HepG2 (cell line): ENCODE results near the gene NMT2. TPM values are rescaled to one million over a fixed set of nuclear protein-coding genes. Genes with fewer than 3 reads are reported as not detected.
A peak's percentile ranks its signal among the peaks of the same experiment; 100 is the strongest.

ENCODE experiments used
- FOSL2 ChIP-seq: sonication (generic); formaldehyde crosslinking; IDR thresholded peaks from 2 replicates; pipeline ENCODE4 v1.4.0; 2020; ENCODE audit warnings: missing genetic modification reagents
- GATAD1 ChIP-seq: IDR thresholded peaks from 2 replicates; pipeline ENCODE4 v1.6.1; 2016; ENCODE audit warnings: missing genetic modification reagents, missing compliant biosample characterization
- IRF2 ChIP-seq: IDR thresholded peaks from 2 replicates; pipeline ENCODE4 v1.6.1; 2018; ENCODE audit warnings: missing genetic modification reagents, missing compliant biosample characterization
- LBX2 ChIP-seq: sonication (generic); formaldehyde crosslinking; IDR thresholded peaks from 2 replicates; pipeline ENCODE4 v1.5.0; 2020; ENCODE audit warnings: missing genetic modification reagents, mild to moderate bottlenecking, borderline replicate concordance
- MYPOP ChIP-seq: sonication (generic); formaldehyde crosslinking; IDR thresholded peaks from 2 replicates; pipeline ENCODE4 v1.8.1; 2023; ENCODE audit warnings: mild to moderate bottlenecking, moderate library complexity, missing genetic modification reagents
- ONECUT2 ChIP-seq: sonication (generic); formaldehyde crosslinking; IDR thresholded peaks from 2 replicates; pipeline ENCODE4 v1.4.0; 2020; ENCODE audit warnings: missing genetic modification reagents
- RAD21 ChIP-seq: fragments of 450-650 bp; formaldehyde crosslinking; IDR thresholded peaks from 2 replicates; pipeline ENCODE4 v1.5.0; 2020; ENCODE audit warnings: mild to moderate bottlenecking
- RBAK ChIP-seq: sonication (generic); formaldehyde crosslinking; IDR thresholded peaks from 2 replicates; pipeline ENCODE4 v1.5.1; 2020; ENCODE audit warnings: mild to moderate bottlenecking, missing genetic modification reagents
- TAF15 ChIP-seq: fragments of 200-400 bp; formaldehyde crosslinking; IDR thresholded peaks from one replicate; pipeline ENCODE4 v1.6.1; 2018; ENCODE audit warnings: mild to moderate bottlenecking, low read depth, low read length; ENCODE audit not compliant: poor library complexity, severe bottlenecking
- TRIM24 ChIP-seq: sonication (generic); formaldehyde crosslinking; IDR thresholded peaks from 2 replicates; pipeline ENCODE4 v1.8.0; 2022; ENCODE audit warnings: mild to moderate bottlenecking, missing genetic modification reagents
- ZFP36 ChIP-seq: fragments of 150-350 bp; IDR thresholded peaks from 2 replicates; pipeline ENCODE4 v1.6.1; 2018; ENCODE audit warnings: borderline replicate concordance, low read length, low read depth; ENCODE audit not compliant: partially characterized antibody
- ZIK1 ChIP-seq: sonication (generic); formaldehyde crosslinking; IDR thresholded peaks from 2 replicates; pipeline ENCODE4 v1.5.0; 2020; ENCODE audit warnings: mild to moderate bottlenecking, low read depth, missing genetic modification reagents, borderline replicate concordance
- ZMYM3 ChIP-seq: sonication (generic); formaldehyde crosslinking; IDR thresholded peaks from 2 replicates; pipeline ENCODE4 v1.5.1; 2020; ENCODE audit warnings: mild to moderate bottlenecking, missing genetic modification reagents
- ZNF331 ChIP-seq: sonication (generic); formaldehyde crosslinking; IDR thresholded peaks from 2 replicates; pipeline ENCODE4 v1.4.0; 2020; ENCODE audit warnings: missing genetic modification reagents
- ZNF530 ChIP-seq: sonication (generic); formaldehyde crosslinking; IDR thresholded peaks from 2 replicates; pipeline ENCODE4 v1.5.0; 2020; ENCODE audit warnings: low read depth, mild to moderate bottlenecking, missing genetic modification reagents
- ZNF570 ChIP-seq: sonication (generic); formaldehyde crosslinking; IDR thresholded peaks from 2 replicates; pipeline ENCODE4 v1.4.0; 2020; ENCODE audit warnings: mild to moderate bottlenecking, missing genetic modification reagents, borderline replicate concordance
- ZNF740 ChIP-seq: sonication (generic); formaldehyde crosslinking; IDR thresholded peaks from 2 replicates; pipeline ENCODE4 v1.4.0; 2020; ENCODE audit warnings: missing genetic modification reagents
- ZNF879 ChIP-seq: sonication (generic); formaldehyde crosslinking; IDR thresholded peaks from 2 replicates; pipeline ENCODE4 v1.8.1; 2023; ENCODE audit warnings: missing genetic modification reagents
- polyA plus RNA-seq, 8 experiments: library from polyadenylated mRNA; depleted of rRNA in 3 of 8; stranded (reverse) in 7 of 8; unstranded in 1 of 8; fragments of >200 nt; fragmentation: Illumina TruSeq in 4 of 8; extraction: Trizol in 4 of 8; gene quantifications; 2 replicates each; pipeline versions ENCODE4 v1.2.1 to v1.2.3, GENCODE V29; 2011 to 2016; ENCODE audit warnings: low read depth in 4 of 8, missing spikeins in 1 of 8, mixed read lengths in 1 of 8; ENCODE audit not compliant: insufficient read depth in 1 of 8
- total RNA-seq, 5 experiments: library from RNA; depleted of rRNA; stranded (reverse); fragments of >200 nt; fragmentation: Illumina TruSeq; extraction: Trizol; gene quantifications; 2 replicates each; pipeline ENCODE4 v1.2.3, GENCODE V29; 2016; ENCODE audit warnings: low read depth in 1 of 5
- TF ChIP-seq, protein P1 (sequence below): sonication (generic); formaldehyde crosslinking; IDR thresholded peaks from 2 replicates; pipeline ENCODE4 v1.5.0; 2020; ENCODE audit warnings: mild to moderate bottlenecking, missing genetic modification reagents, borderline replicate concordance

The NMT2 gene
- total and polyA plus RNA-seq, 2 of the 13 experiments (the other 11 are each of a cell fraction or from before 2014, with no cell fraction given): 10.1 to 23.8 TPM

- TF ChIP-seq ONECUT2 (CRISPR knock-in tag) (no peak), ZFP36 (no peak), ZMYM3 (0 out of 2 replicates have a peak, but pooled peaks have one; percentile 13), RAD21 (CRISPR knock-in tag) (peak; percentile 72), ZNF530 (CRISPR knock-in tag) (no peak), LBX2 (CRISPR knock-in tag) (no peak; the same call in 1 of the 2 replicates), ZNF570 (no peak), ZIK1 (CRISPR knock-in tag) (no peak), GATAD1 (CRISPR knock-in tag) (no peak), ZNF879 (CRISPR knock-in tag) (no peak), TRIM24 (no peak), FOSL2 (CRISPR knock-in tag) (no peak), RBAK (no peak), ZNF740 (CRISPR knock-in tag) (no peak), MYPOP (peak; percentile 59; the same call in 1 of the 2 replicates), IRF2 (CRISPR knock-in tag) (peak; percentile 22; the same call in 1 of the 2 replicates), TAF15 (no peak), ZNF331 (CRISPR knock-in tag) (no peak)
- TF ChIP-seq, protein P1, sequence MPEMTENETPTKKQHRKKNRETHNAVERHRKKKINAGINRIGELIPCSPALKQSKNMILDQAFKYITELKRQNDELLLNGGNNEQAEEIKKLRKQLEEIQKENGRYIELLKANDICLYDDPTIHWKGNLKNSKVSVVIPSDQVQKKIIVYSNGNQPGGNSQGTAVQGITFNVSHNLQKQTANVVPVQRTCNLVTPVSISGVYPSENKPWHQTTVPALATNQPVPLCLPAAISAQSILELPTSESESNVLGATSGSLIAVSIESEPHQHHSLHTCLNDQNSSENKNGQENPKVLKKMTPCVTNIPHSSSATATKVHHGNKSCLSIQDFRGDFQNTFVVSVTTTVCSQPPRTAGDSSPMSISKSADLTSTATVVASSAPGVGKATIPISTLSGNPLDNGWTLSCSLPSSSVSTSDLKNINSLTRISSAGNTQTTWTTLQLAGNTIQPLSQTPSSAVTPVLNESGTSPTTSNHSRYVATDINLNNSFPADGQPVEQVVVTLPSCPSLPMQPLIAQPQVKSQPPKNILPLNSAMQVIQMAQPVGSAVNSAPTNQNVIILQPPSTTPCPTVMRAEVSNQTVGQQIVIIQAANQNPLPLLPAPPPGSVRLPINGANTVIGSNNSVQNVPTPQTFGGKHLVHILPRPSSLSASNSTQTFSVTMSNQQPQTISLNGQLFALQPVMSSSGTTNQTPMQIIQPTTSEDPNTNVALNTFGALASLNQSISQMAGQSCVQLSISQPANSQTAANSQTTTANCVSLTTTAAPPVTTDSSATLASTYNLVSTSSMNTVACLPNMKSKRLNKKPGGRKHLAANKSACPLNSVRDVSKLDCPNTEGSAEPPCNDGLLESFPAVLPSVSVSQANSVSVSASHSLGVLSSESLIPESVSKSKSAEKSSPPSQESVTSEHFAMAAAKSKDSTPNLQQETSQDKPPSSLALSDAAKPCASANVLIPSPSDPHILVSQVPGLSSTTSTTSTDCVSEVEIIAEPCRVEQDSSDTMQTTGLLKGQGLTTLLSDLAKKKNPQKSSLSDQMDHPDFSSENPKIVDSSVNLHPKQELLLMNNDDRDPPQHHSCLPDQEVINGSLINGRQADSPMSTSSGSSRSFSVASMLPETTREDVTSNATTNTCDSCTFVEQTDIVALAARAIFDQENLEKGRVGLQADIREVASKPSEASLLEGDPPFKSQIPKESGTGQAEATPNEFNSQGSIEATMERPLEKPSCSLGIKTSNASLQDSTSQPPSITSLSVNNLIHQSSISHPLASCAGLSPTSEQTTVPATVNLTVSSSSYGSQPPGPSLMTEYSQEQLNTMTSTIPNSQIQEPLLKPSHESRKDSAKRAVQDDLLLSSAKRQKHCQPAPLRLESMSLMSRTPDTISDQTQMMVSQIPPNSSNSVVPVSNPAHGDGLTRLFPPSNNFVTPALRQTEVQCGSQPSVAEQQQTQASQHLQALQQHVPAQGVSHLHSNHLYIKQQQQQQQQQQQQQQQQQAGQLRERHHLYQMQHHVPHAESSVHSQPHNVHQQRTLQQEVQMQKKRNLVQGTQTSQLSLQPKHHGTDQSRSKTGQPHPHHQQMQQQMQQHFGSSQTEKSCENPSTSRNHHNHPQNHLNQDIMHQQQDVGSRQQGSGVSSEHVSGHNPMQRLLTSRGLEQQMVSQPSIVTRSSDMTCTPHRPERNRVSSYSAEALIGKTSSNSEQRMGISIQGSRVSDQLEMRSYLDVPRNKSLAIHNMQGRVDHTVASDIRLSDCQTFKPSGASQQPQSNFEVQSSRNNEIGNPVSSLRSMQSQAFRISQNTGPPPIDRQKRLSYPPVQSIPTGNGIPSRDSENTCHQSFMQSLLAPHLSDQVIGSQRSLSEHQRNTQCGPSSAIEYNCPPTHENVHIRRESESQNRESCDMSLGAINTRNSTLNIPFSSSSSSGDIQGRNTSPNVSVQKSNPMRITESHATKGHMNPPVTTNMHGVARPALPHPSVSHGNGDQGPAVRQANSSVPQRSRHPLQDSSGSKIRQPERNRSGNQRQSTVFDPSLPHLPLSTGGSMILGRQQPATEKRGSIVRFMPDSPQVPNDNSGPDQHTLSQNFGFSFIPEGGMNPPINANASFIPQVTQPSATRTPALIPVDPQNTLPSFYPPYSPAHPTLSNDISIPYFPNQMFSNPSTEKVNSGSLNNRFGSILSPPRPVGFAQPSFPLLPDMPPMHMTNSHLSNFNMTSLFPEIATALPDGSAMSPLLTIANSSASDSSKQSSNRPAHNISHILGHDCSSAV (CRISPR knock-in tag): no peak
These were observed 842 bp downstream of the NMT2 start (continued) for GRCh38 chr10:15167411-15168290.
